Mesothelial cell of epicardium (in vitro differentiated cells): ENCODE results near the gene SEC61A2. TPM values are rescaled to one million over a fixed set of nuclear protein-coding genes. Genes with fewer than 3 reads are reported as not detected.

ENCODE experiments used
- DNase-seq, 2 experiments: peaks; one replicate each; pipeline ENCODE4 v3.0.0; 2021; ENCODE audit warnings: low spot score in 2 of 2; ENCODE audit not compliant: unreplicated experiment in 2 of 2
- H3K27ac Mint-ChIP-seq: 2 replicates; pipeline ENCODE4 v1.8.0; 2021; ENCODE audit warnings: mixed read lengths
- H3K27me3 Mint-ChIP-seq: 2 replicates; pipeline ENCODE4 v1.8.0; 2021; ENCODE audit warnings: low read depth, mixed read lengths
- H3K36me3 Mint-ChIP-seq: 2 replicates; pipeline ENCODE4 v1.8.0; 2021; ENCODE audit warnings: mixed read lengths
- H3K4me1 Mint-ChIP-seq: 2 replicates; pipeline ENCODE4 v1.8.0; 2021; ENCODE audit warnings: mixed read lengths
- H3K4me3 Mint-ChIP-seq: 2 replicates; pipeline ENCODE4 v1.8.0; 2021; ENCODE audit warnings: mild to moderate bottlenecking, moderate library complexity, mixed read lengths
- H3K9me3 Mint-ChIP-seq: 2 replicates; pipeline ENCODE4 v1.8.0; 2021; ENCODE audit warnings: mixed read lengths
- CTCF ChIP-seq: fragments of 200-600 bp; sonication (generic); IDR thresholded peaks from one replicate; pipeline ENCODE4 v1.5.0; 2021; ENCODE audit warnings: antibody characterized with exemption; ENCODE audit not compliant: unreplicated experiment
- total RNA-seq: library from RNA; stranded (reverse); gene quantifications from 3 replicates; pipeline ENCODE4 v1.2.1, GENCODE V29; 2021

SEC61A2 gene
- total RNA-seq, 1 donor from 2014 or later: 27.7 TPM

DNA sequence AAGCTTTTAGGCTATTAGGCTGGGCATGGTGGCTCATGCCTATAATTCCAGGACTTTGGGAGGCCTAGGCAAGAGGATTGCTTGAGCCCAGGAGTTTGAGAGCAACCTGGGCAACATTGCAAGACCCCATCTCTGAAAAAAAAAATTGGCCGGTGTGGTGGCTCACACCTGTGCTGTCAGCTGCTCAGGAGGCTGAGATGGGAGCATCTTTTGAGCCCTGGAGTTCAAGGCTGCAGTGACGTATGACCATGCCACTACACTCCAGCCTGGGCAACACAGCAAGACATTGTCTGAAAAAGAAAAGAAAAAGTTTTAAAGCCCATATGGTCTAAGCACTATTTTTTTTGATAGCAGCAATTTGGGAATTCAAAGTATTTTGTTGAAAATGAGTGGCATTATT, 15.8 kb upstream of the SEC61A2 start:
- H3K4me1 Mint-ChIP-seq: no peaks in the 10 kb centered on the region
- no peak overlapping the region for H3K4me3 Mint-ChIP-seq
- H3K9me3 Mint-ChIP-seq: no peaks in the 10 kb centered on the region
- H3K36me3 Mint-ChIP-seq: peaks cover 30% of the 10 kb centered on the region
- TF ChIP-seq CTCF: no peak
- H3K27me3 Mint-ChIP-seq: no peaks in the 10 kb centered on the region
- no peak overlapping the region for H3K27ac Mint-ChIP-seq
- DNase-seq: no peak

DNA sequence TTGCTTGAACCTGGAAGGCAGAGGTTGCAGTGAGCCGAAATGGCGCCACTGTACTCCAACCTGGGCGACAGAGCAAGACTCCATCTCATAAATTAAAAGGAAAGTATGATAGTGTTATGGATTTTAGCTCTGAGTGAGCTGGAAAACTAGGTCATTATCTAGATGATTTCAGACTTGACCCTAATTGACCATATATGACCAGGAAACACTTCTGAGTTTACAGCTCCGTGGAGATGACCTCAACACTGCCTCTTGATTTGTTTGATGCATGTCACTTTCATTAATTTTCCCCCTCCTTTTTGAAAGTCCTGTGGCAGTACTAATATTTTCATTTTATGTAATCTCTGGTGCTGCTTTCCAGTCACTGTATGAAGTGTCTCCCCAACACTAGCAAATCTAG, 7.8 kb upstream of the SEC61A2 start:
- Mint-ChIP-seq H3K27me3 (no peaks in the 10 kb centered on the region), H3K27ac (no peak overlapping the region), H3K36me3 (peaks cover 34% of the 10 kb centered on the region), H3K4me1 (no peaks in the 10 kb centered on the region), H3K4me3 (no peak overlapping the region), H3K9me3 (peaks cover under 1% of the 10 kb centered on the region)
- DNase-seq: no peak
- TF ChIP-seq CTCF: no peak

- DNase-seq: no peak
- Mint-ChIP-seq H3K9me3 (peaks cover 4% of the 10 kb centered on the region), H3K27ac (peak overlapping the region; percentile 77), H3K4me1 (peaks cover 4% of the 10 kb centered on the region), H3K36me3 (peaks cover 7% of the 10 kb centered on the region), H3K4me3 (peak overlapping the region; percentile 86), H3K27me3 (no peaks in the 10 kb centered on the region)
- TF ChIP-seq CTCF: peak; percentile 57
Measured at GRCh38 chr10:12130237-12130872, 878 bp downstream of the SEC61A2 start.

GRCh38 chr10:12135631-12136030, 6.2 kb downstream of the SEC61A2 start:
- Mint-ChIP-seq H3K9me3 (no peaks in the 10 kb centered on the region), H3K27ac (no peak overlapping the region), H3K36me3 (peaks cover 21% of the 10 kb centered on the region), H3K4me3 (no peak overlapping the region), H3K27me3 (no peaks in the 10 kb centered on the region), H3K4me1 (no peaks in the 10 kb centered on the region)
- DNase-seq: no peak
- TF ChIP-seq CTCF: no peak

- Mint-ChIP-seq H3K27me3 (no peaks in the 10 kb centered on the region), H3K27ac (no peak overlapping the region), H3K4me1 (no peaks in the 10 kb centered on the region), H3K36me3 (peaks cover 35% of the 10 kb centered on the region), H3K9me3 (no peaks in the 10 kb centered on the region), H3K4me3 (no peak overlapping the region)
- no peak for DNase-seq
- TF ChIP-seq CTCF: no peak
Measured at GRCh38 chr10:12140038-12140437, 10.6 kb downstream of the SEC61A2 start.

- TF ChIP-seq CTCF: no peak
- no peaks in the 10 kb centered on the region for H3K4me1 Mint-ChIP-seq
- peaks cover 41% of the 10 kb centered on the region for H3K36me3 Mint-ChIP-seq
- no peak overlapping the region for H3K4me3 Mint-ChIP-seq
- H3K9me3 Mint-ChIP-seq: no peaks in the 10 kb centered on the region
- no peak for DNase-seq
- no peaks in the 10 kb centered on the region for H3K27me3 Mint-ChIP-seq
- H3K27ac Mint-ChIP-seq: no peak overlapping the region
Measured at GRCh38 chr10:12144538-12144937, 15.1 kb downstream of the SEC61A2 start.
